Cardiac fibroblast (primary cell): ENCODE measurements around the gene METTL17.

Experiments
- DNase-seq, 2 donors: peaks; one replicate each; pipeline versions ENCODE4 v3.0.0 to v3.0.0-alpha.2; 2010; ENCODE audit warnings: low read depth in 2 of 2
- H3K4me3 ChIP-seq, 2 donors: replicated peaks in 1 of 2; 1 replicate in 1 of 2; 2 replicates in 1 of 2; pipeline ENCODE4 v1.5.1; 2011; ENCODE audit warnings: low read depth in 2 of 2, low read length in 2 of 2, mild to moderate bottlenecking in 2 of 2, moderate library complexity in 1 of 2
- CTCF ChIP-seq: IDR thresholded peaks from one replicate; pipeline ENCODE4 v1.5.1; 2011; ENCODE audit warnings: low read depth, mild to moderate bottlenecking, low read length, inconsistent platforms

METTL17 gene

GRCh38 chr14:21020977-21021545, 31.3 kb downstream of the METTL17 start:
- no peak overlapping the region for H3K4me3 ChIP-seq
- no peak for TF ChIP-seq CTCF
- no peak for DNase-seq

- no peak overlapping the region for H3K4me3 ChIP-seq
- no peak for DNase-seq
- no peak for TF ChIP-seq CTCF
Observed at GRCh38 chr14:21022686-21023085, 32.9 kb downstream of the METTL17 start.

- DNase-seq = no peak
- no peak overlapping the region for H3K4me3 ChIP-seq
- TF ChIP-seq CTCF = no peak
Observed at GRCh38 chr14:21023174-21023573, 33.4 kb downstream of the METTL17 start.

- H3K4me3 ChIP-seq = peak overlapping the region in 1 of 2 donors; percentile 69
- no peak for TF ChIP-seq CTCF
- no peak for DNase-seq
Observed at GRCh38 chr14:21023817-21024584, 34.2 kb downstream of the METTL17 start.

- no peak for TF ChIP-seq CTCF
- peak in 1 of 2 donors; percentile 63 for DNase-seq
- peak within 1 kb of the TSS; percentile 30 to 69 for H3K4me3 ChIP-seq
Observed at GRCh38 chr14:21024585-21025370, 35.0 kb downstream of the METTL17 start, which contains the start of gene NDRG2. NDRG2 (minus strand) TSS chr14:21025061; CDS start chr14:21023315, 1,746 bp downstream.

GRCh38 chr14:21025371-21026273, 35.8 kb downstream of the METTL17 start:
- TF ChIP-seq CTCF = no peak
- peak overlapping the region; percentile 21 to 69 for H3K4me3 ChIP-seq
- peak in 1 of 2 donors; percentile 36 for DNase-seq
